IPS-11a (cell line): ENCODE results near the gene CTSV.
"Not testable (repeated sequence)": the region's sequence is repeated elsewhere in the genome, so short reads cannot be mapped to it uniquely, and the experiment has no call there.

Experiments
- H3K4me3 ChIP-seq: one replicate; pipeline ENCODE4 v1.5.1; 2013; ENCODE audit warnings: low read depth, low read length, control low read depth

Gene CTSV

GRCh38 chr9:97038611-97039513 lies at the start of gene CTSV:
Gene CTSV (minus strand): TSS chr9:97039142. CDS start chr9:97038043, 1,099 bp downstream.
- peak within 1 kb of the TSS; percentile 70 for H3K4me3 ChIP-seq

GRCh38 chr9:97087668-97088215 lies 48.8 kb upstream of the CTSV start:
- H3K4me3 ChIP-seq = not testable (repeated sequence)

GRCh38 chr9:97084562-97084991 lies 45.6 kb upstream of the CTSV start:
- not testable (repeated sequence) for H3K4me3 ChIP-seq

- no peak overlapping the region for H3K4me3 ChIP-seq
These were observed 39.4 kb upstream of the CTSV start for GRCh38 chr9:97078362-97078761.

- no peak overlapping the region for H3K4me3 ChIP-seq
These were observed 38.7 kb upstream of the CTSV start for GRCh38 chr9:97077452-97078295.

GRCh38 chr9:97076731-97077451 lies 37.9 kb upstream of the CTSV start:
- not testable (repeated sequence) for H3K4me3 ChIP-seq

- H3K4me3 ChIP-seq = no peak overlapping the region
These were observed 37.3 kb upstream of the CTSV start for GRCh38 chr9:97076238-97076637.

- H3K4me3 ChIP-seq = no peak overlapping the region
These were observed 36.5 kb upstream of the CTSV start for GRCh38 chr9:97075289-97075985.

GRCh38 chr9:97073506-97073905 lies 34.6 kb upstream of the CTSV start:
- no peak overlapping the region for H3K4me3 ChIP-seq

GRCh38 chr9:97072285-97072776 lies 33.4 kb upstream of the CTSV start:
- no peak overlapping the region for H3K4me3 ChIP-seq

- not testable (repeated sequence) for H3K4me3 ChIP-seq
These were observed 31.4 kb upstream of the CTSV start for GRCh38 chr9:97070325-97070724.

- no peak overlapping the region for H3K4me3 ChIP-seq
These were observed 28.5 kb upstream of the CTSV start for GRCh38 chr9:97067490-97067889.

- H3K4me3 ChIP-seq = no peak overlapping the region
These were observed 25.2 kb upstream of the CTSV start for GRCh38 chr9:97064176-97064575.

- no peak overlapping the region for H3K4me3 ChIP-seq
These were observed 21.9 kb upstream of the CTSV start for GRCh38 chr9:97060796-97061195.

GRCh38 chr9:97059626-97060025 lies 20.7 kb upstream of the CTSV start:
- H3K4me3 ChIP-seq = no peak overlapping the region

GRCh38 chr9:97057651-97058050 lies 18.7 kb upstream of the CTSV start:
- H3K4me3 ChIP-seq = no peak overlapping the region

GRCh38 chr9:97055891-97056290 lies 16.9 kb upstream of the CTSV start:
- not testable (repeated sequence) for H3K4me3 ChIP-seq

GRCh38 chr9:97053717-97054116 lies 14.8 kb upstream of the CTSV start:
- no peak overlapping the region for H3K4me3 ChIP-seq

- H3K4me3 ChIP-seq = no peak overlapping the region
These were observed 13.8 kb upstream of the CTSV start for GRCh38 chr9:97052735-97053134.

- no peak overlapping the region for H3K4me3 ChIP-seq
These were observed 7.3 kb upstream of the CTSV start for GRCh38 chr9:97046228-97046627.
